Jurkat, Clone E6-1 (cell line): ENCODE measurements around the gene JPH2.
A peak's percentile ranks its signal among the peaks of the same experiment; 100 is the strongest.
"Not testable (repeated sequence)": the region's sequence is repeated elsewhere in the genome, so short reads cannot be mapped to it uniquely, and the experiment has no call there.

ENCODE experiments used
- DNase-seq: peaks from one replicate; pipeline ENCODE4 v3.0.0-alpha.2; 2011; ENCODE audit warnings: low read depth, low spot score
- H3K4me3 ChIP-seq: 2 replicates; pipeline ENCODE4 v1.5.1; 2011; ENCODE audit warnings: mild to moderate bottlenecking, low read length, control low read depth, moderate library complexity

JPH2 gene

GRCh38 chr20:44191640-44192039, 4.7 kb upstream of the JPH2 start:
- DNase-seq, result not testable (repeated sequence)

GRCh38 chr20:44190197-44190852, 3.3 kb upstream of the JPH2 start:
- peak; percentile 67 for DNase-seq
- H3K4me3 ChIP-seq, result not testable (repeated sequence)

More at GRCh38 chr20:44191640-44192039, 4.7 kb upstream of the JPH2 start:
- not testable (repeated sequence) for H3K4me3 ChIP-seq

GRCh38 chr20:44188752-44189151, 1.8 kb upstream of the JPH2 start:
- no peak for DNase-seq
- no peak overlapping the region for H3K4me3 ChIP-seq

GRCh38 chr20:44187772-44188709, 1.1 kb upstream of the JPH2 start:
- DNase-seq, result no peak

GRCh38 chr20:44186674-44187053, 324 bp downstream of the JPH2 start:
- DNase-seq, result no peak
- H3K4me3 ChIP-seq, result no peak overlapping the region

More at GRCh38 chr20:44187772-44188709, 1.1 kb upstream of the JPH2 start:
- no peak overlapping the region for H3K4me3 ChIP-seq

- H3K4me3 ChIP-seq, result no peak overlapping the region
- no peak for DNase-seq
These were observed 787 bp downstream of the JPH2 start for GRCh38 chr20:44186201-44186600.

GRCh38 chr20:44185574-44185973, 1.4 kb downstream of the JPH2 start:
- no peak for DNase-seq
- H3K4me3 ChIP-seq, result no peak overlapping the region

- DNase-seq, result no peak
- no peak overlapping the region for H3K4me3 ChIP-seq
These were observed 3.7 kb downstream of the JPH2 start for GRCh38 chr20:44183282-44183681.

GRCh38 chr20:44182863-44183262, 4.1 kb downstream of the JPH2 start:
- DNase-seq, result no peak
- H3K4me3 ChIP-seq, result no peak overlapping the region

- no peak overlapping the region for H3K4me3 ChIP-seq
- no peak for DNase-seq
These were observed 4.7 kb downstream of the JPH2 start for GRCh38 chr20:44182135-44182765.

- H3K4me3 ChIP-seq, result no peak overlapping the region
- DNase-seq, result no peak
These were observed 5.4 kb downstream of the JPH2 start for GRCh38 chr20:44181611-44182010.

GRCh38 chr20:44180814-44181213, 6.2 kb downstream of the JPH2 start:
- DNase-seq, result no peak
- no peak overlapping the region for H3K4me3 ChIP-seq

GRCh38 chr20:44176833-44177534, 10.0 kb downstream of the JPH2 start:
- DNase-seq, result no peak
- H3K4me3 ChIP-seq, result no peak overlapping the region

- no peak for DNase-seq
- no peak overlapping the region for H3K4me3 ChIP-seq
These were observed 11.8 kb downstream of the JPH2 start for GRCh38 chr20:44174996-44175765.

- no peak overlapping the region for H3K4me3 ChIP-seq
- DNase-seq, result no peak
These were observed 13.1 kb downstream of the JPH2 start for GRCh38 chr20:44173846-44174245.

GRCh38 chr20:44173116-44173515, 13.9 kb downstream of the JPH2 start:
- H3K4me3 ChIP-seq, result no peak overlapping the region
- no peak for DNase-seq

- no peak for DNase-seq
- H3K4me3 ChIP-seq, result no peak overlapping the region
These were observed 14.4 kb downstream of the JPH2 start for GRCh38 chr20:44172572-44172950.

- H3K4me3 ChIP-seq, result no peak overlapping the region
- no peak for DNase-seq
These were observed 15.0 kb downstream of the JPH2 start for GRCh38 chr20:44171775-44172571.
